Activated CD4-positive, alpha-beta T cell treated with anti-CD3 and anti-CD28 coated beads, Interleukin-2, Interleukin-6, amounts not matched to agents 100 ng/mL and 50 ng/mL, durations not matched to agents 16 hours and 8 hours (primary cell): ENCODE data around the gene ANKRD60.

Experiments
- DNase-seq: peaks from one replicate; pipeline ENCODE4 v3.0.0-alpha.2; 2020

The ANKRD60 gene

DNA sequence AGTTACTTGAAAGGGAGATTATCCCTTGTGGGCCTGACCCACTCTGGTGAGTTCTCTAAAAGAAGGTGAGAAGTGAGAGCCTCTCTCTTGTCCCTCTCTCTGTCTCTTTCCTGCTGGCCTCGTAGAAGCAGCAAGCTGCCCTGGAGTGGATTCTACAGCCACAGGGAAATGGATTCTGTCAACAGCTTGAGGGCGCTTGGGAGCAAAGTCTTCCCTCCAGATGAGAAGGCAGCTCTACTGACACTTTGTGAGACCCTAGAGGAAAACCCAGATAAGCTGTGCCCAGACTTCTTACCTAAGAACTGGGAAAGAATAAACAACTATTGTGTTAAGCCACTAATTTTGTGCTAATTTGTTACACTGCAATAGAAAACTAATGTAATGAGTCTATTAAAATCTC is 39.9 kb downstream of the ANKRD60 start:
- DNase-seq, result no peak

DNA sequence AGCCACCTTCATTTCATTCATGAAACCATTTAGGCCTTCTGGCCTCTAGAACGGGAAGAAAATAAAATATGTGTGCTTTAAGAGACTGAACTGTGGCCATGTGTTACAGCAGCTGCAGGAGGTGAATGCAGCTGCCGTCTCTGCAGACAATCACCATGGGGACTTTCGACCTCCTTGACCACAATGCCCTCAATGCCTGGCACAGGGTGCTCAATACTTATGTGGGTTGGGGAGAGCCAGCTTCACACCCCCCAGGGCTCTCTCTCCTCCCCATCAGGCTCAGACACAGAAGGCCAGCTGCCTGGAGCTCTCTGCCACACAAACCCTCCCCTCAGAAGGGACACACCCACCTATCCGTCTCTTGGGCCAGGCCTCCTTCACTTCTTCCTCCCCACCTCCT is 43.5 kb downstream of the ANKRD60 start:
- no peak for DNase-seq

DNA sequence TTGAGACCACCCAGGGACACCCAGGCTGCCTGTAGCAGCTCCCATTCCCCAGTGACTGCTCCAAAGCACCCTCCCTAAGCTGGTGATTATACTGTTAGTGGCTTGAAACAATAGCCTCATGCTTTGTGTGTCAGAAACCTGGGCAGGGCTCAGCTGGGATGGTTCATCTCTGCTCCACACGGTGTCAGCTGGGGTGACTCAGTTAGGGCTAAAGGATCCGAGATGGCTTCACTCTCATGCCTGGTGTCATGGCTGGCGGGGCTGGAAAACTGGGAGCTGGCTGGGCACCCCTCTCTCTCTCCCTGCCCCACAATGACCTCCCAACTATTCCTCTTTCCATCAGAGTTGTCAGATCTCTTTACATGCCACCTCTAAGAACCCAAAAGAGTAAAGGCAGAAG is 44.4 kb downstream of the ANKRD60 start:
- DNase-seq, result no peak

DNA sequence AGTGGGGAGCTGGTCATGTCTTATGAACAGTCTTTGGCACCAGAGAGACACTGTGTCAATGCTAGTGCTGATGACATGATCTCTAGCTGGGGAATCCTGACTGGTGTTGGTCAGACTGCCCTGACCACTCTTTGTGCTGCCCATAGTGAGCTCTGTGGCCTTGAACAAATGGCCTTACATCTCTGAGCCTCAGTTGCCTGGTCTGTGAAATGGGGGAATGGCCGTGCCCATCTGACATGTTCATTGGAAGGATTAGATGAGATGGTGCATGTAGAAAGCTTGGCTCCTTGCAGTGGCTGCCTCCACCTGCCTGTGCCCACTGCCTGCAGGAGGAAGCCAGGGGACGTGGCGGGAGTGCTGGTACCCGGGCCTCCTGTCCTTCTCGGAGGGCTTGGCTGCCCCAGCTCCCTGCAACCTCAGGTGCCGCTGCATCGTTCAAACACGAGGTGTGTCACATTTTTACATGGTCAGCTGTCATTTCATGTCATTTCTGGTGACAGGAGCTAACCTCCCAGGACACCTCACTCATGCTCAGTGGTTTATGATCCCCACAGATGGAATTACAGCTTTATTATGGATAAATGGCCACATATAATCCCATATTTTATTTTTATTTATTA is 45.8 kb downstream of the ANKRD60 start:
- no peak for DNase-seq

DNA sequence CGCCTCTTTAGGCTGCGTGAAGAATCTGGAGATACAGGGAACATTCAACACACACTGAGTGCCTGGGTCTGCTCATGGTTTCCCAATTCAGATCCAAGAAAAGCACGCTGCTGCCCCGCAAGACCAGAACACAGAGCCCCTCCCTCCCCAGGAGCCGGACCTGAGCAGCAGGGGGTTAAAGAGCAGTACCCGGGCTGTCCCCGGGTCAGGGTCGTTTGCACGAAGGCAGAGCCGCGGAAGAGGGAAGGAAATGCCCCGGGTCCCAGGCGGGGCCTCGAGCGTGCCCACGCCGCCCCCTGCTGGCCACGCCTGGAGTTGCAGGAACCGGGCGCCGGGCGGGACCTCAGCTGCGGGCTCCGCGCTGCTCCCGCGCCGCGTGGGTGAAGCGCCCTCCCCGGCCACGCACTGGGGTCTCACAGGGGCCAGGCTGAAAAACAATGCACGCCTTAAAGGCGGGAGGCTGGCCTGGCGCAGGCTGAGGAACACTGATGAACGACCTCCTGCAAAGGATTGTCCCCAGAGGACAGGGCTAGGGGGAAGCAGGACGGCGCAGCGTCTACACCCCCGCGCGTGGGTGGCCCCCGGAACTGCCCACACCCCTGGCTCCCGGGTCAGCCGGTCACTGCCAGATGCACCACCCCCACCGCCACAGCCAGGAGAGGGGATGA is 48.9 kb downstream of the ANKRD60 start:
- DNase-seq, result peak; percentile 76

DNA sequence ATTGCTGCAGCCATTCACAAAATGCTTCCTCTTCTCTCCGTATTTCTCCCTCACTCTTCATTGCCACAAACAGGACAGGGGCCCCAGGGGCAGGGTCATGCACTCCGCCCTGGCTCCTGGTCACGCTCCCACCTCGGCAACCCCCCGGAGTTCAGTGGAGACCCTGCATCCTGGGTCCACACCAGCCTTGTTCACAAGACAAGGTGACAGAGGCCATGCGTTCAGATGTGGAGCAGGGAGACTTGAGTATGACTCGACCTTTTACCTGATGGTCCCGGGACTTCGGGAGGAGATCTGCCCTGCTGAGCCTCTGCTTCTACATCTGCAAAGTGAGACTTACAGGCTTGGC is 49.4 kb downstream of the ANKRD60 start:
- no peak for DNase-seq

DNA sequence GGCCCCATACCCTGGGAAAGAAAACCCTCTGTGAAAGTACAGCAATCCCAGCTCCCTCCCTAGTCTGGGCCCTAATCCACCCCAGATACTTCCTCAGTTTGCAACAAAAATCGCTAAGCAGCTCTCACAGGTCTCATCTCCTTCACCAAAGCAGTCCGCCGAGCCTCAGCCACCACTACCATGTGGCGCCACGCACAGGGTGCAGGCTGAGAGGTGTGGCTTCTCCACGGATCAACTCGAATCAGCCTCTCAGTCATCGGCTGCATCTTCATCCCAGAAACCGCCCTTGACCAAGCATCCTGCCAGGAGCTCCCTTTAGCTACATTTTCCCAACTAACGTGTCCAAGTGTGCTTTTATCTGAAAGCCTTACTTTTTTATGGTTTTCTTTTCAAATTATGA is 50.7 kb downstream of the ANKRD60 start:
- no peak for DNase-seq

DNA sequence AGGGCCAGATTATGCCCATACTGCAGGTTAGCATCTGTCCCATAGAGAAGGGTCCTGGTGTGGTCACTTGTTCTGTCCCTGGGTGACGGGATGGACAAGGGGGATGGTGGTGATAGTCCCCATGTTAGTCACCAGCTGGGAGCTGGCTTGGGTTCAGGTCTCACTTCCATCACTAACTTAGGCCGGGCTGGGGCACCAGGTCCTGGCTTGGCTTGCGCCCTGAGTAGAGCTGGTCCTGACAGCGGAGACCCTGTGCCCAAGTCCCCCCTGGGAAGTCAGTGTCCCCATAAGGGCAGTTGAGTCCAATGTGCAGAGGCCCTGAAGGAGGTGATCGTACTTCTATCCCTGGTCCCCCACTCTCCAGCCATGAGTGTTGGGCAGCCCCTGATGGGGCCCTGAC is 52.6 kb downstream of the ANKRD60 start:
- no peak for DNase-seq

DNA sequence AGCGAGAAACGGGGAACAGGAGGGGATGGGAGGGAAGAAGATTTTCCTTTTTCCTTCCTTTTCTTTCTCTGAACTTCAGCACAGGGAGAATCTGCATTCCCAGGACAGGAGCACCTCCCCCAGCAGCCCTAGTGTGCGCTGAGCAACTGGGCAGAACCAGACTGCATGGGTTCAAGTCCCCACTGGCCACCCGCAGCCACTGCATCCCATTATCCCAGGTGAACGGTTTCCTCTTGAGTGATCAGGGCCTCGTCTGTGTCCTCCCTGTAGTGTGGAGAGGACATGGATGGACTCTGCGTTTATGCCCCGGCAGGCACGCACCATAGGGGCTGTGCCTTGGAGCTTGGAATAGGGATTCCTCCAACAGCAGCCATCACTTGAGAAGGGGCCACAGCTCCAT is 53.0 kb downstream of the ANKRD60 start:
- no peak for DNase-seq

DNA sequence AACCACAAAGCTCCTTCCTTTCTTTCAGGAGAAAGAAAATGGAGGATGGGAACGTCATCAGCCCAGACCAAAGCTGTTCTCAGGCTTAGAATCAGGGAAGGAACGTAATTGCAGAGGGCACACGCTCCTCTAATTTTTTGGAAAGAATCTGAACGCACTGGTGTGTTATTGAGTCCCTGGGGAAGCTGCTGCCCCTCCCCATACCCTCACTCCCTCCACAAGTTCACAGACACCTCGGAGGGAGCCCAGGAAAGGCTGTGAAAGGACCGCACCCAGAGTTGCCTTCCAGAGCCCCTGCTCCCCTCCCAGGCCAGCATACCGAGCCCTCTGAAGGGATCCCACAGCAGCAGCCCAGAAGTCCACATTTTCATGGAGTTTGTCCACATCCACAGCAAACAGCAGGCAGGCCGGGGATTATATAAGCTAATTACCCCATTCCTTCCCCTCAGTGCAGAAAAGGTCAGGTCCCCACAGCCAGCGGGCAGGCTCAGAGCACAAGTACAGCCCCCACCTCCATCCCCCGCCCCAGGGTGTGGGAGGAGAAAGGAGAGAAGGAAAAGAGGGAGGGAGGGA is 53.7 kb downstream of the ANKRD60 start:
- no peak for DNase-seq

DNA sequence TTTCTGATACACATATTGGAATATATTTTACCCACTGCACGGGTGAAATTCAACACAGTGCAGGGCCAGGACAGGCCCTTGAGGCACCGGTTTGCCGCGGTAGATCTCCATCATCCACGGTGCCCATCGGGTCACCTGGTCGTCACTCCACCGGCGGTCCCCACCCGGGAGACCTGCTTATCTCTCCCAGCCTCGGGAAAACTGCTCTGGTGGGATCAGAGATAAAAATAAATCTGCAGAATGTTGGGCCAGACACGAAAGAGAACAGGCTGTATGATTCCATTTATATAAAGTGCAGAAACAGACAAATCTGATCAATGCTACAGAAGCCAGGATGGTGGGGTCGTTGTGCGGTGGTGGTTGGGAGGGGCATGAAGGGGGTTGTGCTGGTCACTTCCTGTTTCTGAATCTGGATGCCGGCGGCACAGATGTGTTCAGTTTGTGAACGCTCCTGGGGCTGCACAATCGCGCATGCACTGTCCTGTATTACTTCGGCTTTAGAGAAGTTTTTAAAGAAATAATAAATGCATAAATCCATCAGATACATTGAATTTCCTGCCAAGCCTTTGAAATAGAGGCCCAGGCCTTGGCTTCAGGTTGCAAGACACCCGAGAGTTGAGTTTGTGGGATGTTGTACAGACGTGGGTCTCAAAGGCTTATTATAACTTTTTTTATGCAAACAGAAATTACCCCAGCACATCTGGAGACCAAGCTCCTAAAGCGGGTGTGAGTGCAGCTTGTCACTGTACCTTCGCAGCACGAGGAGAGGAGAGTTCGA is 54.3 kb downstream of the ANKRD60 start:
- DNase-seq, result no peak

DNA sequence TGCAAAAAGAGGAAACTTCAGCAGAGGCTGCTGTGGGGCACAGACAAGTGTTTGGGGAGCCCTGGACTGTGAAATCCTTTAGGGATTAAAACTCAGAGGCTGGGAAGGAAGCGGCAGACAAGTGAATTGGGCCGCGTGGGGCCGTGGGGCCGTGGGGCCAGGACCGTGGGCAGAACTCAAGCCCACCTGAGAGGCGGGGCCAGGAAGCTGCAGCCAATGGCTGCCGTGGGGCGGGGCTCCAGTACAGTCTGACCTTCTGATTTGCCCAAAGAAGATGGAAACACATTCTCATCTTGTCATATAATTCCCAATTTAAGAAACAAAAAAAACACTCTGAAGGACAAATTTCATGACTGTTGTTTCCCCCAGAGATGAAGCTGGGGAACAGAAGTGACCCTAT is 55.4 kb downstream of the ANKRD60 start:
- DNase-seq, result no peak

DNA sequence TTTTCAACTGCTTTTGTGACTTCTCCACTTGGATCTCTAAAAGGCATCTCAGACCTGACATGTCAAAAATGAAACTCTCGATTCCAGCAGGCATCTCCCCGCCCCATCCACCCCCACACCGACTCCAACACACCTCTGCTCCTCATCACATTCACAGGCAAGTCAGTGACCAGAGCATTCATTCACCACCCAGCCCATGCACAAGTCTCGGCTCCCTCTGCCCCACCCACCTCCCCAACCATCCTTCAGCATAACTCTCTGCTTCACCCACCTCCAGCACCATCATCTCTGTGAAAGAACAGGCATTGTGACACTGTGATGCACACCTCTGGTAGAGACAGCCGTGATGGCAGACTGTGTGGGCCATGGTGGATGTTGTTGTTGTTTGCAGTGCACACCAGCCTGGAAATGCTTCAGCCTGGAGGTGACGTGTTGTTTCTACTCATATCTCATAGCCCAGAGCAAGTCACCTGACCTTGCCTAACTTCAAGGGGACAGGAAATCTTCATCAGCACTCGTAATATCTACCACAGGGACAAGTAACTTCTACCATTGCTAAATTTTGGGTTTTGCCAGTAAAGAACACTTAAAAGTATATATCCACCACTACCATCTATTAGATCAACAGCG is 56.5 kb downstream of the ANKRD60 start:
- DNase-seq, result no peak

DNA sequence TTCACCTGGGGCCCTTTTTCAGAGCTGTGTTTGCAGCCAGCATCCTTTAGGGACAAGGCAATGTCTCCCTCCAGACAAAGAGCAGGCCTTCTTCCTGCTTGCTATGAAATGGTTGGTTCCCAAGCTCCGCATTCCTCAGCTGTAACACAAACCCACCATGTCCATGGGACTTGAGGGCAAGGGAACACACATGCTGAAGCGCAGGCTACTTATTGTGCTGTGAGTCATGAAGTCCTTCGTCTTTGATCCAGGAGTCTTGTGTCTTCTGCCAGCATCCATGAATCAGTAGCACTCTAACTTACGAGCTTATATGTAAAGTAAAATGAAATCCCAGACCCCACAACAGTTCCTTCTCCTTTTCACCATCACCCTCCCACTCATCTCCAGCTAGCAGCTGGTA is 59.0 kb downstream of the ANKRD60 start:
- DNase-seq, result no peak

DNA sequence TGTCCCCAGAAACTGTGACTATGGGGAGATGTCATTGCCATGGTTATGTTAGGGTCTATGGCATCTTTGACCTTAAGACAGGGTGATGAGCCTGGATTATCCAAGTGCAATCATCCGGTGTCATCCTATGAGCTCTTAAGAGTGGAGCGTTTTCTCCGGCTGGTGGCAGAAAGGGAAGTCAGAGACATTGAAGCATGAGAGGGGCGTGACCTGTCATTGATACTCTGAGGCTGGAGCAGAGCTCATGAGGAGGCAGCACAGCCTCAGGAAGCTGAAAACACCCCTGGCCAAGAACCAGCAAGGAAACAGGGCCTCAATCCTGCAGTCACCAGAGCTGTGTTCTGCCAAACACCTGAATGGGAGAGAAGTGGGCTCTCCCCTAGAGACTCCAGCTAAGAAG is 59.6 kb downstream of the ANKRD60 start:
- DNase-seq, result no peak

DNA sequence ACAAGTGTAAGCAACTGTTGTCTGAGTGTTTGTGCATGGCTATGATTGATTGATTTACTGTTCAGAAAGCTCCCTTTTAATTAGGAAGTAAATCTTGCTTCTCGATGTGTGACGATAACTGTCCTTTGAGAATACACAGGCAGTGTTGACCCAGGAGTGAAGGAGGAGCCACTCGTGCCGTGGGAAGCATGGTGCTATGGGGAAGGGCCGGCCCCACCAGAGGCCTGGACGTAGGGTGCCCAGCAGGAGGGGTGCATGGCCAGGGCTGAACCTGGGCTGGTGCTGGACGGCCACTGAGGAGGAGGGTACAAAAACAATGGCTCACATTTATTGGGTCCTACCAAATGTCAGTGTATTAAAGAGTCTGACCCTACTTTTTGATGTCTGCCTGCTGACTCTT is 60.7 kb downstream of the ANKRD60 start:
- no peak for DNase-seq
